Effector memory CD4-positive, alpha-beta T cell (primary cell): ENCODE measurements around the gene ROBO1.

Experiments
- DNase-seq, 3 donors: peaks; one replicate each; pipeline ENCODE4 v3.0.0-alpha.2; 2020
- H3K27ac ChIP-seq: 2 replicates; pipeline ENCODE4 v1.7.0; 2013; ENCODE audit warnings: mild to moderate bottlenecking, low read length, moderate library complexity; ENCODE audit not compliant: insufficient read depth, poor library complexity, severe bottlenecking
- H3K27me3 ChIP-seq: replicated peaks from 2 replicates; pipeline ENCODE4 v1.7.0; 2013; ENCODE audit warnings: mild to moderate bottlenecking, low read length; ENCODE audit not compliant: insufficient read depth, control insufficient read depth, poor library complexity, severe bottlenecking
- H3K36me3 ChIP-seq: 2 replicates; pipeline ENCODE4 v1.7.0; 2013; ENCODE audit warnings: mild to moderate bottlenecking, low read length, moderate library complexity; ENCODE audit not compliant: control insufficient read depth, insufficient read depth
- H3K4me1 ChIP-seq: 2 replicates; pipeline ENCODE4 v1.7.0; 2013; ENCODE audit warnings: low read length, mild to moderate bottlenecking; ENCODE audit not compliant: control insufficient read depth, insufficient read depth, poor library complexity, severe bottlenecking
- H3K4me3 ChIP-seq: 2 replicates; pipeline ENCODE4 v1.7.0; 2013; ENCODE audit warnings: low read length, low read depth, mild to moderate bottlenecking; ENCODE audit not compliant: insufficient read depth, poor library complexity, severe bottlenecking
- H3K9me3 ChIP-seq: 2 replicates; pipeline ENCODE4 v1.7.0; 2013; ENCODE audit warnings: mild to moderate bottlenecking, low read length, moderate library complexity; ENCODE audit not compliant: control insufficient read depth

Gene ROBO1

DNA sequence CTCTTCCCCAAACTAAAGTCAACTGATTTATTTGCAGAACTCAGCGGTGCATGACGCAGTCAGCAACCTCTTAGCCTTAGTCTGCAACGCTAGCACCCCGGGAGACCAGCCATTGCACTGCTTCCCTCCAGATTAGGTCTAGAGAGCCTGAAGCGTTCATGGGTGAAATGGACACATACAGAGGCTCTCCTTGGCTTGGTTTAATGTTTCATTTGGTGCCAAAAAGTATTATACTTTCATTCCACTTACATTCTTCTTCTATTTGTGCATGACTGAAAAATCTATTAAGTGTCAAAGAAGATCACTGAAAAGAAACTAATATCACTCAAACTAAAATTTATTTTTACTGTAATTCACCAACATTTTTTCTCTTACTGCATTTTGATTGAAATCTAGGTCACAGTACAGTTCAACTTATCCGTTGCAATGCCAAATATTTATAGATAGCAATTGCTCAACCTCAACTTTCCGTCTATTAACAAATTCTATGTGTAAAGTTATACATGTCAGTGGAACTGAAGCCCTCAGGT lies 116.2 kb downstream of the ROBO1 start:
- Histone ChIP-seq H3K27ac (no peak overlapping the region), H3K4me3 (no peak overlapping the region), H3K9me3 (no peaks in the 10 kb centered on the region), H3K36me3 (no peaks in the 10 kb centered on the region), H3K27me3 (no peaks in the 10 kb centered on the region), H3K4me1 (no peaks in the 10 kb centered on the region)
- DNase-seq, result no peak

DNA sequence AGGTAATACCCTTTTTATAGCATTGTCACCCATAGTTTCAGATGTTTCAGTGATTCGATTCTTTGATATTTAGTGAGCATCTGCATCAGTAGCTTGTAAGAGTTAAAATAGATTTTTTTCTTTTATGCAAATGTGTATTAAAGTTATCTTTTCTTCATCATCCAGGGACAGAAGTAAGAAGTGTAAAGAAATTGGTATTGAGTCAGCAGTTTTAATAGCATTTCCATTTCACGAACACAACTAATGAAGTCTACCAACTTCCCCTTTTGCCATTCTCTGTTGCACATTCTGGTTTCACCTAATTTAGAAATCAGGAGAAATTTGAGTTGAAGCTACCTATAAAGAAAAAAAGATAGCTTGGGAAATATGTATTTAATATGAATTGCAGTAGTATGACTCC lies 127.9 kb downstream of the ROBO1 start:
- no peak for DNase-seq
- no peaks in the 10 kb centered on the region for H3K36me3 ChIP-seq
- H3K27ac ChIP-seq, result no peak overlapping the region
- H3K4me1 ChIP-seq, result no peaks in the 10 kb centered on the region
- H3K4me3 ChIP-seq, result no peak overlapping the region
- H3K9me3 ChIP-seq, result no peaks in the 10 kb centered on the region
- no peaks in the 10 kb centered on the region for H3K27me3 ChIP-seq

DNA sequence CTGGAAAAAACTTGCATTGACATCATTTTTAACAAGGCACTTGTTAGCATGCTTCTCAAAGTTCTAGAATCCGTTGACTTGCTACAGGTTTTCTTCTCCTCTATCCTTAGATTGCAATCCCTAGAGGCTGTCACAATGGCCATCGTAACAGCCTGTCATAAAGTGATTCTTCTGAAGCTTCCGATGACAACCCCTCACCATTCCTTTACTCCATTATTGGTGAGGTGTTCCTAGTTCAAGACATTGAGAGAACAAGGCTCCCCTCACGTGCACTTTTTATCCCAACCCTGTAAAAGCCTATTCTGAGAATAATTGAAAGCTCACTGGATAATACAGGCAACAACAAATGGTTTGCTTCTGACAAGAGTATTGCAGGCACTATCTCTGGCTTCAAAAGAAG lies 131.4 kb downstream of the ROBO1 start:
- DNase-seq, result no peak
- H3K4me1 ChIP-seq, result no peaks in the 10 kb centered on the region
- H3K27me3 ChIP-seq, result no peaks in the 10 kb centered on the region
- H3K27ac ChIP-seq, result no peak overlapping the region
- H3K9me3 ChIP-seq, result no peaks in the 10 kb centered on the region
- no peak overlapping the region for H3K4me3 ChIP-seq
- no peaks in the 10 kb centered on the region for H3K36me3 ChIP-seq

GRCh38 chr3:79632842-79633241 lies 135.0 kb downstream of the ROBO1 start:
- H3K4me3 ChIP-seq, result no peak overlapping the region
- H3K36me3 ChIP-seq, result no peaks in the 10 kb centered on the region
- H3K27me3 ChIP-seq, result no peaks in the 10 kb centered on the region
- no peak for DNase-seq
- no peak overlapping the region for H3K27ac ChIP-seq
- no peaks in the 10 kb centered on the region for H3K9me3 ChIP-seq
- H3K4me1 ChIP-seq, result no peaks in the 10 kb centered on the region

GRCh38 chr3:79618883-79619282 lies 148.9 kb downstream of the ROBO1 start:
- no peaks in the 10 kb centered on the region for H3K36me3 ChIP-seq
- no peak overlapping the region for H3K27ac ChIP-seq
- H3K27me3 ChIP-seq, result no peaks in the 10 kb centered on the region
- no peaks in the 10 kb centered on the region for H3K4me1 ChIP-seq
- DNase-seq, result no peak
- H3K4me3 ChIP-seq, result no peak overlapping the region
- peaks cover 6% of the 10 kb centered on the region for H3K9me3 ChIP-seq

DNA sequence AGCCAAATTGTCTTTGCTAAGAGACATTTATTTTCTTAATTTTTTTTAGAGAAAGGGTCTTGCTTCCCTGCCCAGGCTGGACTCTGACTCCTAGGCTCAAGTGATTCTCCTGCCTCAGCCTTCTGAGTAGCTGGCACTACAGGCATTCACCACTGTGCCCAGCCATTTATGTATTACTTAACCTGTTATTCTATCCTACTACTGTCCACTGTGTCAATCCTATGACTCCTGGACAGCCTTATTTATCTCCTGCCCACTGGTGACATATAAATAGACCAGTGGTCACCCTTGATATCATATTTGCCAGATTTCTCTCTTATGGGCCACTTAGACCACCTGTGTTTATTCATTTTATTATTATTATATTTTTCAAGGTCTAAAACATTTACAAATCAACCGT lies 161.4 kb downstream of the ROBO1 start:
- Histone ChIP-seq H3K9me3 (no peaks in the 10 kb centered on the region), H3K36me3 (no peaks in the 10 kb centered on the region), H3K4me1 (no peaks in the 10 kb centered on the region), H3K27ac (no peak overlapping the region), H3K4me3 (no peak overlapping the region), H3K27me3 (no peaks in the 10 kb centered on the region)
- DNase-seq, result no peak

DNA sequence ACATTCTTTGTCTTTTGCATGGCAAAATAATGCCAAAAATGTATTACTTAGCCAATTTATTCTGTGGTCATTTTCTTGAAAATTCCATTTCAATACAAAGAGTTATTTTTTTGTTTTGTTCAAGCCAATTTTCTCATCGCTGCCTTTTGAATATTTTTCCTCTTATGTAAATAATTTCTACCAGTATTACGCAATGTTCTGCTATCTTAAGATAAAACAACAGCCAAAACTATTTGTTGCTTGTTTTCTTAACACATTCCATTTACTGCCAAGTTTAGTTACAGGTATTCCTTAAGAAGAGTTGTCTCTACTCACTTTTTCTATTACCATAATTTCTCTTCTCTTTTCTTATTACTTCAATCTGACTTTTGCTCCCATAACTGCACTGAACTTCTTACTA lies 163.1 kb downstream of the ROBO1 start:
- no peaks in the 10 kb centered on the region for H3K9me3 ChIP-seq
- H3K4me3 ChIP-seq, result no peak overlapping the region
- H3K27ac ChIP-seq, result no peak overlapping the region
- no peaks in the 10 kb centered on the region for H3K27me3 ChIP-seq
- DNase-seq, result no peak
- H3K36me3 ChIP-seq, result no peaks in the 10 kb centered on the region
- H3K4me1 ChIP-seq, result no peaks in the 10 kb centered on the region

- Histone ChIP-seq H3K27me3 (no peaks in the 10 kb centered on the region), H3K27ac (no peak overlapping the region), H3K4me1 (no peaks in the 10 kb centered on the region), H3K4me3 (no peak overlapping the region), H3K9me3 (no peaks in the 10 kb centered on the region), H3K36me3 (no peaks in the 10 kb centered on the region)
- no peak for DNase-seq
Measured at GRCh38 chr3:79602385-79602784, 165.4 kb downstream of the ROBO1 start.

DNA sequence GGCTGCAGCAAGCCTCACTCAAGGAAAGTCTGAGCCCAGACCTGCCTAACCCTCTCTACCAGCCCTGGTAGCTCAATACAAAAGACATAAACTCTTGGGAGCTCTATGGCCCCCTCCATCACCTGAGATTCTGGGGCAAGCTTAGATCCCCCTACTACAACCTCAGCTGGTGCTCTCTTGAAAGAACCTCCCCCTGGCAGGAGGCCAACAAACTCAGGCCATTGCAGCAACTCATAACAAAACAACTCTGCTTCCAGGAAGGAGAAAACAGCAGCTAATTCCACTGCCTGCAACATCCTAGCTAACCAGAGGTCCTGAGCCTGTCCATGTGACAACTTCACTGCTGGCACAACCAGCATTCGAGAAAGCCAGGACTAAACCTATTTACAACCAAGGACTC lies 169.2 kb downstream of the ROBO1 start:
- H3K36me3 ChIP-seq, result no peaks in the 10 kb centered on the region
- DNase-seq, result no peak

GRCh38 chr3:79597709-79598108 lies 170.1 kb downstream of the ROBO1 start:
- H3K36me3 ChIP-seq, result no peaks in the 10 kb centered on the region
- no peak overlapping the region for H3K4me3 ChIP-seq
- H3K4me1 ChIP-seq, result no peaks in the 10 kb centered on the region
- H3K27ac ChIP-seq, result no peak overlapping the region
- no peak for DNase-seq
- H3K9me3 ChIP-seq, result no peaks in the 10 kb centered on the region
- no peaks in the 10 kb centered on the region for H3K27me3 ChIP-seq

More for the DNA sequence above, 169.2 kb downstream of the ROBO1 start:
- Histone ChIP-seq H3K27me3 (no peaks in the 10 kb centered on the region), H3K9me3 (no peaks in the 10 kb centered on the region), H3K4me3 (no peak overlapping the region), H3K4me1 (no peaks in the 10 kb centered on the region), H3K27ac (no peak overlapping the region)

GRCh38 chr3:79587150-79587549 lies 180.6 kb downstream of the ROBO1 start:
- H3K36me3 ChIP-seq, result no peaks in the 10 kb centered on the region
- H3K4me3 ChIP-seq, result no peak overlapping the region
- no peaks in the 10 kb centered on the region for H3K4me1 ChIP-seq
- DNase-seq, result no peak
- no peaks in the 10 kb centered on the region for H3K27me3 ChIP-seq
- H3K9me3 ChIP-seq, result no peaks in the 10 kb centered on the region
- H3K27ac ChIP-seq, result no peak overlapping the region
